NT2/D1 (cell line): ENCODE measurements around the gene AWAT2.

Source experiments
- DNase-seq: peaks from one replicate; pipeline ENCODE4 v3.0.0-alpha.2; 2011; ENCODE audit warnings: low read depth, low spot score
- H3K27me3 ChIP-seq: 2 replicates; pipeline ENCODE4 v1.6.0; 2011; ENCODE audit warnings: mild to moderate bottlenecking; ENCODE audit not compliant: insufficient read length, insufficient read depth
- H3K36me3 ChIP-seq: 2 replicates; pipeline ENCODE4 v1.6.1; 2011; ENCODE audit warnings: mild to moderate bottlenecking, low read length, mixed read lengths; ENCODE audit not compliant: insufficient read depth, insufficient read length
- H3K4me1 ChIP-seq: 2 replicates; pipeline ENCODE4 v1.5.1; 2011; ENCODE audit not compliant: insufficient read depth, insufficient read length
- H3K4me3 ChIP-seq: 2 replicates; pipeline ENCODE4 v1.5.1; 2011; ENCODE audit warnings: low read depth; ENCODE audit not compliant: insufficient read length
- H3K9ac ChIP-seq: 2 replicates; pipeline ENCODE4 v1.6.0; 2011; ENCODE audit warnings: low read depth; ENCODE audit not compliant: insufficient read length
- H3K9me3 ChIP-seq: 2 replicates; pipeline ENCODE4 v1.5.1; 2011; ENCODE audit warnings: mild to moderate bottlenecking, low read length; ENCODE audit not compliant: insufficient read depth
- SUZ12 ChIP-seq: IDR thresholded peaks from 2 replicates; pipeline ENCODE4 v1.6.1; 2011; ENCODE audit not compliant: insufficient read length, insufficient read depth; ENCODE audit errors: extremely low read depth
- YY1 ChIP-seq: IDR thresholded peaks from 2 replicates; pipeline ENCODE4 v1.6.1; 2011; ENCODE audit not compliant: insufficient read length, insufficient read depth
- ZNF274 ChIP-seq: IDR thresholded peaks from 2 replicates; pipeline ENCODE4 v1.6.1; 2011; ENCODE audit warnings: mild to moderate bottlenecking, low read depth, low read length

AWAT2 gene

GRCh38 chrX:70049925-70050324 lies at the start of gene AWAT2:
Gene AWAT2, minus strand, starts transcription at chrX:70049938. Its CDS starts 6 bp downstream, at chrX:70049932.
- no peak for DNase-seq
- H3K4me3 ChIP-seq: no peak within 1 kb of the TSS
- no peaks in the 10 kb centered on the region for H3K9me3 ChIP-seq
- H3K36me3 ChIP-seq: no peaks in the 10 kb centered on the region
- no peaks in the 10 kb centered on the region for H3K4me1 ChIP-seq
- H3K27me3 ChIP-seq: no peaks in the 10 kb centered on the region
- H3K9ac ChIP-seq: no peak within 1 kb of the TSS
- TF ChIP-seq YY1 (no peak), SUZ12 (no peak), ZNF274 (no peak)

- no peaks in the 10 kb centered on the region for H3K27me3 ChIP-seq
- TF ChIP-seq SUZ12: no peak
- no peak for TF ChIP-seq YY1
- no peak for TF ChIP-seq ZNF274
- no peaks in the 10 kb centered on the region for H3K9me3 ChIP-seq
- DNase-seq: peak; percentile 22
- no peaks in the 10 kb centered on the region for H3K4me1 ChIP-seq
- no peaks in the 10 kb centered on the region for H3K36me3 ChIP-seq
- no peak overlapping the region for H3K4me3 ChIP-seq
- H3K9ac ChIP-seq: no peak overlapping the region
Observed at GRCh38 chrX:70096052-70096451, 46.3 kb upstream of the AWAT2 start.

GRCh38 chrX:70092247-70092646 lies 42.5 kb upstream of the AWAT2 start:
- Histone ChIP-seq H3K4me1 (no peaks in the 10 kb centered on the region), H3K9ac (no peak overlapping the region), H3K27me3 (no peaks in the 10 kb centered on the region), H3K4me3 (no peak overlapping the region), H3K9me3 (no peaks in the 10 kb centered on the region), H3K36me3 (no peaks in the 10 kb centered on the region)
- TF ChIP-seq SUZ12: no peak
- no peak for TF ChIP-seq YY1
- TF ChIP-seq ZNF274: no peak
- no peak for DNase-seq

- no peak overlapping the region for H3K4me3 ChIP-seq
- H3K36me3 ChIP-seq: no peaks in the 10 kb centered on the region
- H3K9me3 ChIP-seq: no peaks in the 10 kb centered on the region
- no peak for DNase-seq
- H3K4me1 ChIP-seq: no peaks in the 10 kb centered on the region
- no peak overlapping the region for H3K9ac ChIP-seq
- H3K27me3 ChIP-seq: no peaks in the 10 kb centered on the region
- TF ChIP-seq ZNF274 (no peak), SUZ12 (no peak), YY1 (no peak)
Observed at GRCh38 chrX:70089604-70090297, 40.0 kb upstream of the AWAT2 start.

GRCh38 chrX:70088751-70089150 lies 39.0 kb upstream of the AWAT2 start:
- no peaks in the 10 kb centered on the region for H3K36me3 ChIP-seq
- no peak for DNase-seq
- no peak overlapping the region for H3K4me3 ChIP-seq
- H3K9me3 ChIP-seq: no peaks in the 10 kb centered on the region
- no peak overlapping the region for H3K9ac ChIP-seq
- TF ChIP-seq YY1: no peak
- no peak for TF ChIP-seq SUZ12
- TF ChIP-seq ZNF274: no peak
- H3K4me1 ChIP-seq: no peaks in the 10 kb centered on the region
- H3K27me3 ChIP-seq: no peaks in the 10 kb centered on the region

- no peak overlapping the region for H3K4me3 ChIP-seq
- no peaks in the 10 kb centered on the region for H3K27me3 ChIP-seq
- no peak overlapping the region for H3K9ac ChIP-seq
- H3K36me3 ChIP-seq: no peaks in the 10 kb centered on the region
- TF ChIP-seq SUZ12 (no peak), YY1 (no peak), ZNF274 (no peak)
- no peak for DNase-seq
- no peaks in the 10 kb centered on the region for H3K4me1 ChIP-seq
- no peaks in the 10 kb centered on the region for H3K9me3 ChIP-seq
Observed at GRCh38 chrX:70087857-70088630, 38.3 kb upstream of the AWAT2 start.

- TF ChIP-seq YY1 (no peak), ZNF274 (no peak), SUZ12 (no peak)
- Histone ChIP-seq H3K9ac (no peak overlapping the region), H3K27me3 (no peaks in the 10 kb centered on the region), H3K4me1 (no peaks in the 10 kb centered on the region), H3K9me3 (no peaks in the 10 kb centered on the region), H3K4me3 (no peak overlapping the region), H3K36me3 (no peaks in the 10 kb centered on the region)
- no peak for DNase-seq
Observed at GRCh38 chrX:70084592-70085240, 35.0 kb upstream of the AWAT2 start.
